NB4 (cell line): ENCODE results near the gene MRPL21.

Experiments used
- MYC ChIP-seq: IDR thresholded peaks from 2 replicates; pipeline ENCODE4 v1.6.1; 2011; ENCODE audit warnings: low read depth, low read length
- POLR2A ChIP-seq: IDR thresholded peaks from 2 replicates; pipeline ENCODE4 v1.6.1; 2011; ENCODE audit warnings: mild to moderate bottlenecking; ENCODE audit not compliant: insufficient read length; ENCODE audit errors: extremely low read depth
- TF ChIP-seq, protein P1 (sequence below): IDR thresholded peaks from 2 replicates; pipeline ENCODE4 v1.6.1; 2011; ENCODE audit warnings: low read depth, low read length
- TF ChIP-seq, protein P2 (sequence below): IDR thresholded peaks from one replicate; pipeline ENCODE4 v1.5.1; 2012; ENCODE audit warnings: low read depth, low read length

DNA sequence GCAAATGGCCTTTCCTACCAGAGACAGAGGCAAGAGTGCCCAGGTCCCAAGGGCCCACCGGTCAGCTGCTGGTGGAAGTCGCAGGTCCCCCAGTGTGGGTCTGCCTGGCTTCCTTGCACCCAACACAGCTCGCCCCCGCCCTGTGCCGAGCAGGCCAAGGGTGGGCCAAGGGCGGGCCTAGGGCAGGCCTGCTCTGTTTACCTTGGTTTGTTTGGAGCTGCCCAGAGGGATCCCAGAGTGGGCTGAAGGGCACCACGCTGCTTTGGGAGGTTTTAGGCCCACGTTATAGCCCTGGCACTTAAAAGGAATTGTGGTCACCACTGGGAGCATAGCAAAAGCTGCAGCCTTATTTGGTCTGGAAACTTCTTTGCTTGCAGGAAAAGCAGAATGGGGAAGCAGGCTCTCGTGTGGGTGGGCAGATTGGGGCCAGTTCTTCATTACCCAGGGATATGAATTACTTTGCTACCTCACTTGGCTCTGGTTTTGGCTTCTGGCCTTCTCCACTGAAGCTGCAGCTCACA, 39.2 kb upstream of the MRPL21 start:
- TF ChIP-seq POLR2A (no peak), MYC (no peak)
- TF ChIP-seq, protein P1, sequence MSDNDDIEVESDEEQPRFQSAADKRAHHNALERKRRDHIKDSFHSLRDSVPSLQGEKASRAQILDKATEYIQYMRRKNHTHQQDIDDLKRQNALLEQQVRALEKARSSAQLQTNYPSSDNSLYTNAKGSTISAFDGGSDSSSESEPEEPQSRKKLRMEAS: no peak
- TF ChIP-seq, protein P2, sequence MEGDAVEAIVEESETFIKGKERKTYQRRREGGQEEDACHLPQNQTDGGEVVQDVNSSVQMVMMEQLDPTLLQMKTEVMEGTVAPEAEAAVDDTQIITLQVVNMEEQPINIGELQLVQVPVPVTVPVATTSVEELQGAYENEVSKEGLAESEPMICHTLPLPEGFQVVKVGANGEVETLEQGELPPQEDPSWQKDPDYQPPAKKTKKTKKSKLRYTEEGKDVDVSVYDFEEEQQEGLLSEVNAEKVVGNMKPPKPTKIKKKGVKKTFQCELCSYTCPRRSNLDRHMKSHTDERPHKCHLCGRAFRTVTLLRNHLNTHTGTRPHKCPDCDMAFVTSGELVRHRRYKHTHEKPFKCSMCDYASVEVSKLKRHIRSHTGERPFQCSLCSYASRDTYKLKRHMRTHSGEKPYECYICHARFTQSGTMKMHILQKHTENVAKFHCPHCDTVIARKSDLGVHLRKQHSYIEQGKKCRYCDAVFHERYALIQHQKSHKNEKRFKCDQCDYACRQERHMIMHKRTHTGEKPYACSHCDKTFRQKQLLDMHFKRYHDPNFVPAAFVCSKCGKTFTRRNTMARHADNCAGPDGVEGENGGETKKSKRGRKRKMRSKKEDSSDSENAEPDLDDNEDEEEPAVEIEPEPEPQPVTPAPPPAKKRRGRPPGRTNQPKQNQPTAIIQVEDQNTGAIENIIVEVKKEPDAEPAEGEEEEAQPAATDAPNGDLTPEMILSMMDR: no peak
